GM23248 (cell line): ENCODE data around the gene ZNF175. TPM values are rescaled to one million over a fixed set of nuclear protein-coding genes. Genes with fewer than 3 reads are reported as not detected.
A peak's percentile ranks its signal among the peaks of the same experiment; 100 is the strongest.

ENCODE experiments used
- DNase-seq: peaks from one replicate; pipeline ENCODE4 v3.0.0-alpha.2; 2015
- H2AFZ ChIP-seq: fragments of 200-600 bp; sonication (generic); 2 replicates; pipeline ENCODE4 v1.6.1; 2016; ENCODE audit warnings: antibody characterized with exemption
- H3F3A ChIP-seq: fragments of 200-600 bp; sonication (generic); 2 replicates; pipeline ENCODE4 v1.6.1; 2016; ENCODE audit warnings: mild to moderate bottlenecking, antibody characterized with exemption, mixed run types; ENCODE audit not compliant: insufficient read depth
- H3K27ac ChIP-seq: fragments of 200-600 bp; sonication (generic); 2 replicates; pipeline ENCODE4 v1.5.1; 2016; ENCODE audit warnings: mild to moderate bottlenecking
- H3K27me3 ChIP-seq: fragments of 200-600 bp; sonication (generic); replicated peaks from 2 replicates; pipeline ENCODE4 v1.6.1; 2016; ENCODE audit warnings: mild to moderate bottlenecking; ENCODE audit not compliant: insufficient read depth
- H3K36me3 ChIP-seq: fragments of 200-600 bp; sonication (generic); 2 replicates; pipeline ENCODE4 v1.6.1; 2016; ENCODE audit warnings: low read depth, mild to moderate bottlenecking
- H3K4me1 ChIP-seq: fragments of 200-600 bp; sonication (generic); 2 replicates; pipeline ENCODE4 v1.6.1; 2016; ENCODE audit warnings: mild to moderate bottlenecking; ENCODE audit not compliant: insufficient read depth
- H3K4me2 ChIP-seq: fragments of 200-600 bp; sonication (generic); one replicate; pipeline ENCODE4 v1.6.1; 2016; ENCODE audit warnings: mild to moderate bottlenecking; ENCODE audit not compliant: unreplicated experiment
- H3K4me3 ChIP-seq: fragments of 200-600 bp; sonication (generic); 2 replicates; pipeline ENCODE4 v1.5.1; 2016; ENCODE audit warnings: mild to moderate bottlenecking
- H3K79me2 ChIP-seq: fragments of 200-600 bp; sonication (generic); 2 replicates; pipeline ENCODE4 v1.6.1; 2016; ENCODE audit warnings: mild to moderate bottlenecking; ENCODE audit not compliant: insufficient read depth
- H3K9ac ChIP-seq: fragments of 200-600 bp; sonication (generic); 2 replicates; pipeline ENCODE4 v1.6.1; 2016; ENCODE audit warnings: mild to moderate bottlenecking
- H3K9me2 ChIP-seq: fragments of 200-600 bp; sonication (generic); 2 replicates; pipeline ENCODE4 v1.6.1; 2016; ENCODE audit warnings: mixed run types, mild to moderate bottlenecking, moderate library complexity; ENCODE audit not compliant: insufficient read depth
- H3K9me3 ChIP-seq: fragments of 200-600 bp; sonication (generic); one replicate; pipeline ENCODE4 v1.6.1; 2017; ENCODE audit warnings: low read depth
- H4K20me1 ChIP-seq: fragments of 200-600 bp; sonication (generic); 2 replicates; pipeline ENCODE4 v1.6.0; 2016; ENCODE audit not compliant: insufficient read depth
- EZH2 ChIP-seq: fragments of 200-600 bp; sonication (generic); IDR thresholded peaks from 2 replicates; pipeline ENCODE4 v1.6.1; 2018; ENCODE audit warnings: antibody characterized with exemption, mild to moderate bottlenecking; ENCODE audit not compliant: insufficient read depth, poor library complexity, severe bottlenecking
- EZH2phosphoT487 ChIP-seq: fragments of 200-600 bp; sonication (generic); IDR thresholded peaks from 2 replicates; pipeline ENCODE4 v1.6.1; 2018; ENCODE audit warnings: antibody characterized with exemption, moderate library complexity, mild to moderate bottlenecking, low read depth; ENCODE audit not compliant: insufficient read depth
- WGBS, 2 experiments: methylation state at CpG; one replicate each; pipeline ENCODE4 v1.1.6; 2015 to 2017; ENCODE audit warnings: low lambda C conversion rate in 2 of 2, low coverage in 1 of 2; ENCODE audit errors: missing lambda C conversion rate in 2 of 2; 5-methylcytosine and 5-hydroxymethylcytosine counted together
- in situ Hi-C: fragments of 300-500 bp; cut with MboI; formaldehyde crosslinking; loops from 2 replicates; pipeline ENCODE4 v1.15.0; 2020
- polyA plus RNA-seq: library from polyadenylated mRNA; unstranded; fragments of >200 nt; fragmentation: Nextera tagmentation; extraction: Ambion mirVana; gene quantifications from 2 replicates; pipeline ENCODE4 v1.2.1, GENCODE V29; 2016
- total RNA-seq: library from RNA; depleted of rRNA; stranded (reverse); fragments of >200 nt; shearing (Covaris generic); gene quantifications from 2 replicates; pipeline ENCODE4 v1.2.3, GENCODE V29; 2014

ZNF175 gene
- total and polyA plus RNA-seq, 2 experiments from 2014 or later: 2.4 to 2.6 TPM

GRCh38 chr19:51593969-51594773, 23.1 kb downstream of the ZNF175 start:
- H2AFZ ChIP-seq: peak overlapping the region; percentile 97
- no peaks in the 10 kb centered on the region for H3K4me1 ChIP-seq
- WGBS, 2 experiments: 0 to 1% methylated on average over 55 to 61 of the region's 61 CpGs
- no peaks in the 10 kb centered on the region; the same call in 1 of the 2 replicates for H3F3A ChIP-seq
- no peaks in the 10 kb centered on the region for H3K36me3 ChIP-seq
- H3K9me3 ChIP-seq: no peaks in the 10 kb centered on the region
- no peaks in the 10 kb centered on the region for H3K79me2 ChIP-seq
- TF ChIP-seq EZH2: no peak
- H3K9ac ChIP-seq: peak overlapping the region; percentile 72
- H3K9me2 ChIP-seq: no peaks in the 10 kb centered on the region
- H3K4me2 ChIP-seq: peak overlapping the region; percentile 95
- DNase-seq: peak; percentile 99
- H4K20me1 ChIP-seq: no peaks in the 10 kb centered on the region
- in situ Hi-C loops: no loop called here
- no peak overlapping the region for H3K27ac ChIP-seq
- H3K4me3 ChIP-seq: peak overlapping the region; percentile 76
- H3K27me3 ChIP-seq: no peaks in the 10 kb centered on the region

GRCh38 chr19:51594774-51595109, 23.7 kb downstream of the ZNF175 start:
- Histone ChIP-seq H3F3A (no peaks in the 10 kb centered on the region), H3K79me2 (no peaks in the 10 kb centered on the region), H3K4me2 (peak overlapping the region; percentile 83), H4K20me1 (no peaks in the 10 kb centered on the region), H3K9me2 (no peaks in the 10 kb centered on the region), H3K9me3 (no peaks in the 10 kb centered on the region), H3K36me3 (no peaks in the 10 kb centered on the region), H3K4me1 (no peaks in the 10 kb centered on the region), H3K27ac (no peak overlapping the region), H3K9ac (peak overlapping the region; percentile 72), H3K4me3 (peak overlapping the region; percentile 76), H2AFZ (peak overlapping the region; percentile 97), H3K27me3 (no peaks in the 10 kb centered on the region)
- in situ Hi-C loops: no loop called here
- TF ChIP-seq EZH2phosphoT487 (no peak), EZH2 (no peak)
- WGBS, 2 experiments: 10 to 17% methylated on average over 6 of the region's 6 CpGs
- DNase-seq: no peak

GRCh38 chr19:51595190-51596175, 24.4 kb downstream of the ZNF175 start:
- no peak for DNase-seq
- Histone ChIP-seq H3K4me3 (peak overlapping the region; percentile 76), H2AFZ (peak overlapping the region; percentile 97), H3K4me2 (no peak overlapping the region), H3F3A (no peaks in the 10 kb centered on the region), H3K27ac (no peak overlapping the region), H3K36me3 (no peaks in the 10 kb centered on the region), H3K79me2 (no peaks in the 10 kb centered on the region), H3K9me2 (no peaks in the 10 kb centered on the region), H3K27me3 (peaks cover 3% of the 10 kb centered on the region; the same call in 1 of the 2 replicates), H3K9ac (no peak overlapping the region), H3K4me1 (no peaks in the 10 kb centered on the region), H3K9me3 (no peaks in the 10 kb centered on the region), H4K20me1 (no peaks in the 10 kb centered on the region)
- TF ChIP-seq EZH2 (no peak), EZH2phosphoT487 (no peak)
- in situ Hi-C loops: no loop called here
- 72 to 74% methylated on average over 8 of the region's 8 CpGs for WGBS, 2 experiments

- no peaks in the 10 kb centered on the region for H3F3A ChIP-seq
- no peaks in the 10 kb centered on the region for H3K79me2 ChIP-seq
- no peak overlapping the region for H3K4me2 ChIP-seq
- no peak overlapping the region for H3K4me3 ChIP-seq
- 85 to 86% methylated on average over 31 of the region's 31 CpGs for WGBS, 2 experiments
- TF ChIP-seq EZH2: no peak
- no peak for TF ChIP-seq EZH2phosphoT487
- in situ Hi-C loops: no loop called here
- DNase-seq: no peak
- no peaks in the 10 kb centered on the region for H3K9me2 ChIP-seq
- H3K27ac ChIP-seq: no peak overlapping the region
- peaks cover 5% of the 10 kb centered on the region; the same call in 1 of the 2 replicates for H3K27me3 ChIP-seq
- H3K9ac ChIP-seq: no peak overlapping the region
- H2AFZ ChIP-seq: no peak overlapping the region
- H3K9me3 ChIP-seq: no peaks in the 10 kb centered on the region
- H3K36me3 ChIP-seq: no peaks in the 10 kb centered on the region
- no peaks in the 10 kb centered on the region for H4K20me1 ChIP-seq
- H3K4me1 ChIP-seq: no peaks in the 10 kb centered on the region
Observed at GRCh38 chr19:51598159-51598915, 27.3 kb downstream of the ZNF175 start.
